ENCODE results near the gene VSIG8. TPM values are rescaled to one million over a fixed set of nuclear protein-coding genes. Genes with fewer than 3 reads are reported as not detected.

Gene VSIG8
- total and polyA plus RNA-seq, 2 of the 4 experiments (the other 2 are of a cell fraction): not detected

DNA sequence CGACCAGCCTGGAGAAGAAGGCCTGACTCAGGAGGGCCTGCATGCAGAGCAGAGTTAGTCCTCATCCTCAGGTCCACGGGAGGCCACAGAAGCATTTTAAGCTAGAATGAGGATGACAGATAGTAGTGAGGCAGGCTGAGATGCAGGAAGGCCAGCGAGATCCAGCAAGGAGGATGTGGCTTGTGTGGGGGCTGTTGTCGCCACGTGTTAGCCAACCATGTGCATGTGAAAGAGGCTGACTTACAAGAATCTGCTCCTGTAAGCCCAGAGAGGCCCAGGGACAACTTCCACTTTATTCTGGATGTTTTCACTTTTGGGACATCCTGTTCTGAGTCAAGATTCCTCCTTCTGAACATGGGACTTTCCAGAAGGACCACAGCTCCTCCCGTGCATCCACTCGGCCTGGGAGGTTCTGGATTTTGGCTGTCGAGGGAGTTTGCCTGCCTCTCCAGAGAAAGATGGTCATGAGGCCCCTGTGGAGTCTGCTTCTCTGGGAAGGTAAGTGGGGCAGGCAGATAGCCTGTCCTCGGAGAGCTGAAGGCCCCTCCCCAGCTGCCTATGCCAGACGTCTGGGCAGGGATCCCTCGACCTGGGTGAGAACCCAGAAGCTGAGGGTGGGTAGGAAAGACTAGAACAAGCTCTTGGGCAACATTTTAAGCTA is 35.9 kb downstream of the VSIG8 start, which contains the start of gene SLAMF8:
Gene SLAMF8, plus strand, starts transcription at position 433 of the 661 bp plus-strand sequence. Its CDS starts 26 bp downstream, at position 459.
- TF ChIP-seq CHD1 (IDR thresholded peaks at IDR 0.05; ENCODE audit: low read depth, low read length) (no peak), RAD21 (IDR thresholded peaks at IDR 0.05; ENCODE audit: low read length) (no peak), RCOR1 (IDR thresholded peaks at IDR 0.05; ENCODE audit: insufficient replicate concordance, low read length) (no peak), CEBPB (IDR thresholded peaks at IDR 0.05; ENCODE audit: low read depth, low read length) (no peak), POLR2A (IDR thresholded peaks at IDR 0.05; ENCODE audit: low read depth, low read length) (no peak), MAZ (IDR thresholded peaks at IDR 0.05; ENCODE audit: borderline replicate concordance, low read depth, low read length) (no peak), RFX5 (IDR thresholded peaks at IDR 0.05; ENCODE audit: low read depth, low read length) (no peak), MAFK (IDR thresholded peaks at IDR 0.05; ENCODE audit: low read depth, low read length) (no peak), SMC3 (IDR thresholded peaks at IDR 0.05; ENCODE audit: low read depth, low read length) (no peak)
- TF ChIP-seq, protein P1, sequence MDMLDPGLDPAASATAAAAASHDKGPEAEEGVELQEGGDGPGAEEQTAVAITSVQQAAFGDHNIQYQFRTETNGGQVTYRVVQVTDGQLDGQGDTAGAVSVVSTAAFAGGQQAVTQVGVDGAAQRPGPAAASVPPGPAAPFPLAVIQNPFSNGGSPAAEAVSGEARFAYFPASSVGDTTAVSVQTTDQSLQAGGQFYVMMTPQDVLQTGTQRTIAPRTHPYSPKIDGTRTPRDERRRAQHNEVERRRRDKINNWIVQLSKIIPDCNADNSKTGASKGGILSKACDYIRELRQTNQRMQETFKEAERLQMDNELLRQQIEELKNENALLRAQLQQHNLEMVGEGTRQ (IDR thresholded peaks at IDR 0.05; ENCODE audit: low read depth, low read length): no peak
- TF ChIP-seq, protein P2, sequence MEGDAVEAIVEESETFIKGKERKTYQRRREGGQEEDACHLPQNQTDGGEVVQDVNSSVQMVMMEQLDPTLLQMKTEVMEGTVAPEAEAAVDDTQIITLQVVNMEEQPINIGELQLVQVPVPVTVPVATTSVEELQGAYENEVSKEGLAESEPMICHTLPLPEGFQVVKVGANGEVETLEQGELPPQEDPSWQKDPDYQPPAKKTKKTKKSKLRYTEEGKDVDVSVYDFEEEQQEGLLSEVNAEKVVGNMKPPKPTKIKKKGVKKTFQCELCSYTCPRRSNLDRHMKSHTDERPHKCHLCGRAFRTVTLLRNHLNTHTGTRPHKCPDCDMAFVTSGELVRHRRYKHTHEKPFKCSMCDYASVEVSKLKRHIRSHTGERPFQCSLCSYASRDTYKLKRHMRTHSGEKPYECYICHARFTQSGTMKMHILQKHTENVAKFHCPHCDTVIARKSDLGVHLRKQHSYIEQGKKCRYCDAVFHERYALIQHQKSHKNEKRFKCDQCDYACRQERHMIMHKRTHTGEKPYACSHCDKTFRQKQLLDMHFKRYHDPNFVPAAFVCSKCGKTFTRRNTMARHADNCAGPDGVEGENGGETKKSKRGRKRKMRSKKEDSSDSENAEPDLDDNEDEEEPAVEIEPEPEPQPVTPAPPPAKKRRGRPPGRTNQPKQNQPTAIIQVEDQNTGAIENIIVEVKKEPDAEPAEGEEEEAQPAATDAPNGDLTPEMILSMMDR (conservative IDR thresholded peaks at IDR 0.05; ENCODE audit: low read depth, low read length): no peak
- TF ChIP-seq, protein P3, sequence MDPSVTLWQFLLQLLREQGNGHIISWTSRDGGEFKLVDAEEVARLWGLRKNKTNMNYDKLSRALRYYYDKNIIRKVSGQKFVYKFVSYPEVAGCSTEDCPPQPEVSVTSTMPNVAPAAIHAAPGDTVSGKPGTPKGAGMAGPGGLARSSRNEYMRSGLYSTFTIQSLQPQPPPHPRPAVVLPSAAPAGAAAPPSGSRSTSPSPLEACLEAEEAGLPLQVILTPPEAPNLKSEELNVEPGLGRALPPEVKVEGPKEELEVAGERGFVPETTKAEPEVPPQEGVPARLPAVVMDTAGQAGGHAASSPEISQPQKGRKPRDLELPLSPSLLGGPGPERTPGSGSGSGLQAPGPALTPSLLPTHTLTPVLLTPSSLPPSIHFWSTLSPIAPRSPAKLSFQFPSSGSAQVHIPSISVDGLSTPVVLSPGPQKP (IDR thresholded peaks at IDR 0.05; ENCODE audit: borderline replicate concordance, low read depth, low read length): no peak
- H2AK5ac ChIP-seq (ENCODE audit: low read depth, low read length): no peak within 1 kb of the TSS
- H3K9ac ChIP-seq (ENCODE audit: low read depth, low read length): no peak within 1 kb of the TSS
- H3K23ac ChIP-seq (ENCODE audit: low read depth, low read length): no peak within 1 kb of the TSS
- peaks cover 2% of the 10 kb centered on the region for H3K4me1 ChIP-seq (ENCODE audit: control insufficient read depth, insufficient read depth, low read length)
- no peak within 1 kb of the TSS for H3K56ac ChIP-seq (ENCODE audit: extremely low read depth, insufficient read depth, low read length)
- DNase-seq: no peak
- dilution Hi-C loops (cut with HindIII; ENCODE audit: low sequenced_read_pairs, unreplicated experiment): no loop called here
- H3K9me1 ChIP-seq (ENCODE audit: insufficient read depth, low read length): 0 out of 2 replicates have a peak, but pooled peaks cover 3% of the 10 kb centered on the region
- no peak within 1 kb of the TSS for H2BK20ac ChIP-seq (ENCODE audit: low read depth, low read length)
- H3K4me3 ChIP-seq (ENCODE audit: insufficient read depth, low read depth, low read length): no peak within 1 kb of the TSS
- H4K91ac ChIP-seq (ENCODE audit: insufficient read depth, low read depth, low read length): no peak within 1 kb of the TSS
- H2AFZ ChIP-seq (replicated peaks; ENCODE audit: low read length, poor library complexity): peak within 1 kb of the TSS; percentile 38
- H2BK5ac ChIP-seq (ENCODE audit: low read depth, low read length, poor library complexity, severe bottlenecking): no peak within 1 kb of the TSS
- no peak within 1 kb of the TSS for H4K8ac ChIP-seq (ENCODE audit: low read depth in 2 of 2, low read length in 2 of 2)
- CTCF ChIA-PET: interaction anchor here (0.9 kb wide), 1 partner anchor 259 kb away, joined by 6 read pairs; no protein-coding TSS in a partner anchor
- in situ Hi-C loops (cut with MboI; ENCODE audit: low sequenced_read_pairs): no loop called here
- no peak for ATAC-seq (ENCODE audit: low read depth)
- no peak within 1 kb of the TSS for H3K27ac ChIP-seq (ENCODE audit: insufficient read depth, low read length)
- 84% methylated on average over 7 of the region's 11 CpGs; no CpG with 5 or more reads in 1 of the 2 experiments for WGBS, 2 experiments (ENCODE audit: extremely low coverage in 2 of 2, insufficient read length in 1 of 2)
- no peak within 1 kb of the TSS for H2BK120ac ChIP-seq (ENCODE audit: low read depth, low read length)
- H3K4ac ChIP-seq (ENCODE audit: low read depth, low read length): no peak within 1 kb of the TSS
- no peak within 1 kb of the TSS for H2AK9ac ChIP-seq (replicated peaks; ENCODE audit: low read depth, low read length, poor library complexity)
- no peak within 1 kb of the TSS for H3K14ac ChIP-seq (replicated peaks; ENCODE audit: low read depth, low read length)
- H3K27me3 ChIP-seq (ENCODE audit: control insufficient read depth, insufficient read depth, low read length): peaks cover 18% of the 10 kb centered on the region
- H4K20me1 ChIP-seq (ENCODE audit: insufficient read depth, low read length): no peaks in the 10 kb centered on the region
- no peak within 1 kb of the TSS for H3K18ac ChIP-seq (ENCODE audit: low read depth, low read length)
- no TSS peak for BruUV-seq (replicated peaks)
- H2BK15ac ChIP-seq (ENCODE audit: low read depth, low read length): no peak within 1 kb of the TSS
- POLR2A ChIA-PET (ENCODE audit: unreplicated experiment): no interaction called here
- H3K9me3 ChIP-seq (ENCODE audit: control insufficient read depth, insufficient read depth, low read length): no peaks in the 10 kb centered on the region
- intact Hi-C loops (cut with micrococcal nuclease): no loop called here
- no peaks in the 10 kb centered on the region for H3K36me3 ChIP-seq (ENCODE audit: control insufficient read depth, insufficient read depth, low read length)
- H3K79me1 ChIP-seq (ENCODE audit: low read depth in 1 of 2, low read length in 2 of 2): no peaks in the 10 kb centered on the region
- H3K4me2 ChIP-seq (ENCODE audit: low read depth, low read length): no peak within 1 kb of the TSS
- no peak within 1 kb of the TSS for H4K5ac ChIP-seq (ENCODE audit: low read depth, low read length)

All from IMR-90 (cell line).